Activated naive CD4-positive, alpha-beta T cell treated with anti-CD3 and anti-CD28 coated beads, Interleukin-2, amount 10 ng/mL, durations not matched to agents 7 days and 5 days (primary cell): ENCODE measurements around the gene MED27.

ENCODE experiments used
- CTCF ChIA-PET: fragments of 350-600 bp; sonication (Branson Sonifier 250); formaldehyde crosslinking; loops from one replicate; lab custom pipeline; 2021; ENCODE audit warnings: antibody characterized with exemption; lab: Charles Lee
- DNase-seq: peaks from one replicate; pipeline ENCODE4 v3.0.0-alpha.2; 2020
- H3K27ac Mint-ChIP-seq: one replicate; pipeline ENCODE4 v1.8.0; 2021; ENCODE audit warnings: mild to moderate bottlenecking, moderate library complexity, mixed read lengths
- H3K27me3 Mint-ChIP-seq: one replicate; pipeline ENCODE4 v1.8.0; 2021; ENCODE audit warnings: mild to moderate bottlenecking, mixed read lengths
- H3K36me3 Mint-ChIP-seq: one replicate; pipeline ENCODE4 v1.8.0; 2021; ENCODE audit warnings: mixed read lengths
- H3K4me1 Mint-ChIP-seq: one replicate; pipeline ENCODE4 v1.8.0; 2021; ENCODE audit warnings: mixed read lengths
- H3K4me3 Mint-ChIP-seq: one replicate; pipeline ENCODE4 v1.8.0; 2021; ENCODE audit warnings: mild to moderate bottlenecking, moderate library complexity, mixed read lengths
- H3K9me3 Mint-ChIP-seq: one replicate; pipeline ENCODE4 v1.8.0; 2021; ENCODE audit warnings: mixed read lengths

MED27 gene

GRCh38 chr9:132043708-132044107, 36.0 kb downstream of the MED27 start:
- H3K36me3 Mint-ChIP-seq: no peaks in the 10 kb centered on the region
- H3K27ac Mint-ChIP-seq: no peak overlapping the region
- no peak for DNase-seq
- no peaks in the 10 kb centered on the region for H3K4me1 Mint-ChIP-seq
- no peaks in the 10 kb centered on the region for H3K27me3 Mint-ChIP-seq
- CTCF ChIA-PET: no interaction called here
- no peaks in the 10 kb centered on the region for H3K9me3 Mint-ChIP-seq
- H3K4me3 Mint-ChIP-seq: no peak overlapping the region

GRCh38 chr9:132042324-132042723, 37.3 kb downstream of the MED27 start:
- no peak for DNase-seq

GRCh38 chr9:132041798-132042197, 37.9 kb downstream of the MED27 start:
- Mint-ChIP-seq H3K27ac (no peak overlapping the region), H3K9me3 (no peaks in the 10 kb centered on the region), H3K27me3 (no peaks in the 10 kb centered on the region), H3K36me3 (no peaks in the 10 kb centered on the region), H3K4me3 (no peak overlapping the region), H3K4me1 (no peaks in the 10 kb centered on the region)
- no peak for DNase-seq
- CTCF ChIA-PET: no interaction called here

More at GRCh38 chr9:132042324-132042723, 37.3 kb downstream of the MED27 start:
- H3K27me3 Mint-ChIP-seq: no peaks in the 10 kb centered on the region
- no peaks in the 10 kb centered on the region for H3K4me1 Mint-ChIP-seq
- H3K27ac Mint-ChIP-seq: no peak overlapping the region
- H3K9me3 Mint-ChIP-seq: no peaks in the 10 kb centered on the region
- H3K36me3 Mint-ChIP-seq: no peaks in the 10 kb centered on the region
- H3K4me3 Mint-ChIP-seq: no peak overlapping the region
- CTCF ChIA-PET: no interaction called here

GRCh38 chr9:132040808-132041207, 38.9 kb downstream of the MED27 start:
- Mint-ChIP-seq H3K4me1 (no peaks in the 10 kb centered on the region), H3K9me3 (no peaks in the 10 kb centered on the region), H3K36me3 (no peaks in the 10 kb centered on the region), H3K4me3 (no peak overlapping the region), H3K27ac (no peak overlapping the region), H3K27me3 (no peaks in the 10 kb centered on the region)
- no peak for DNase-seq
- CTCF ChIA-PET: no interaction called here

GRCh38 chr9:132040246-132040645, 39.4 kb downstream of the MED27 start:
- no peak for DNase-seq
- no peak overlapping the region for H3K4me3 Mint-ChIP-seq
- H3K36me3 Mint-ChIP-seq: no peaks in the 10 kb centered on the region
- no peak overlapping the region for H3K27ac Mint-ChIP-seq
- CTCF ChIA-PET: no interaction called here
- H3K4me1 Mint-ChIP-seq: no peaks in the 10 kb centered on the region
- H3K27me3 Mint-ChIP-seq: no peaks in the 10 kb centered on the region
- no peaks in the 10 kb centered on the region for H3K9me3 Mint-ChIP-seq

- CTCF ChIA-PET: interaction anchor here (0.8 kb wide), 1 partner anchor 63 kb away, joined by 3 read pairs; no protein-coding TSS in a partner anchor
- H3K4me1 Mint-ChIP-seq: no peaks in the 10 kb centered on the region
- H3K9me3 Mint-ChIP-seq: no peaks in the 10 kb centered on the region
- H3K27ac Mint-ChIP-seq: no peak overlapping the region
- DNase-seq: no peak
- H3K36me3 Mint-ChIP-seq: no peaks in the 10 kb centered on the region
- no peak overlapping the region for H3K4me3 Mint-ChIP-seq
- no peaks in the 10 kb centered on the region for H3K27me3 Mint-ChIP-seq
Observed at GRCh38 chr9:132039284-132039683, 40.4 kb downstream of the MED27 start.

GRCh38 chr9:132037458-132037857, 42.2 kb downstream of the MED27 start:
- DNase-seq: no peak
- Mint-ChIP-seq H3K4me3 (no peak overlapping the region), H3K4me1 (no peaks in the 10 kb centered on the region), H3K27me3 (no peaks in the 10 kb centered on the region), H3K9me3 (no peaks in the 10 kb centered on the region), H3K27ac (no peak overlapping the region), H3K36me3 (no peaks in the 10 kb centered on the region)
- CTCF ChIA-PET: interaction anchor here (0.6 to 0.8 kb wide), 2 partner anchors 24 to 202 kb away, joined by 3 read pairs; no protein-coding TSS in a partner anchor

GRCh38 chr9:132036521-132036920, 43.1 kb downstream of the MED27 start:
- Mint-ChIP-seq H3K4me1 (no peaks in the 10 kb centered on the region), H3K27ac (no peak overlapping the region)
- CTCF ChIA-PET: no interaction called here

GRCh38 chr9:132035679-132036078, 44.0 kb downstream of the MED27 start:
- Mint-ChIP-seq H3K27ac (no peak overlapping the region), H3K27me3 (no peaks in the 10 kb centered on the region), H3K4me1 (peaks cover under 1% of the 10 kb centered on the region), H3K36me3 (no peaks in the 10 kb centered on the region), H3K9me3 (no peaks in the 10 kb centered on the region), H3K4me3 (no peak overlapping the region)
- CTCF ChIA-PET: no interaction called here
- no peak for DNase-seq

More at GRCh38 chr9:132036521-132036920, 43.1 kb downstream of the MED27 start:
- no peaks in the 10 kb centered on the region for H3K27me3 Mint-ChIP-seq
- DNase-seq: no peak
- no peak overlapping the region for H3K4me3 Mint-ChIP-seq
- no peaks in the 10 kb centered on the region for H3K36me3 Mint-ChIP-seq
- no peaks in the 10 kb centered on the region for H3K9me3 Mint-ChIP-seq

GRCh38 chr9:132032238-132032950, 47.3 kb downstream of the MED27 start:
- no peak overlapping the region for H3K4me3 Mint-ChIP-seq
- CTCF ChIA-PET: no interaction called here
- H3K36me3 Mint-ChIP-seq: no peaks in the 10 kb centered on the region
- DNase-seq: no peak
- H3K27ac Mint-ChIP-seq: no peak overlapping the region
- peaks cover 3% of the 10 kb centered on the region for H3K4me1 Mint-ChIP-seq
- no peaks in the 10 kb centered on the region for H3K9me3 Mint-ChIP-seq
- no peaks in the 10 kb centered on the region for H3K27me3 Mint-ChIP-seq

GRCh38 chr9:132031467-132032237, 48.0 kb downstream of the MED27 start:
- no peak overlapping the region for H3K27ac Mint-ChIP-seq
- peaks cover 3% of the 10 kb centered on the region for H3K4me1 Mint-ChIP-seq
- CTCF ChIA-PET: no interaction called here
- H3K36me3 Mint-ChIP-seq: no peaks in the 10 kb centered on the region
- no peaks in the 10 kb centered on the region for H3K27me3 Mint-ChIP-seq
- DNase-seq: no peak
- no peaks in the 10 kb centered on the region for H3K9me3 Mint-ChIP-seq
- H3K4me3 Mint-ChIP-seq: no peak overlapping the region

- H3K4me3 Mint-ChIP-seq: no peak overlapping the region
- H3K9me3 Mint-ChIP-seq: no peaks in the 10 kb centered on the region
- no peaks in the 10 kb centered on the region for H3K27me3 Mint-ChIP-seq
- peaks cover 3% of the 10 kb centered on the region for H3K4me1 Mint-ChIP-seq
- no peaks in the 10 kb centered on the region for H3K36me3 Mint-ChIP-seq
- CTCF ChIA-PET: no interaction called here
- no peak overlapping the region for H3K27ac Mint-ChIP-seq
- DNase-seq: no peak
Observed at GRCh38 chr9:132030626-132031325, 48.9 kb downstream of the MED27 start.

GRCh38 chr9:132027752-132028663, 51.7 kb downstream of the MED27 start:
- Mint-ChIP-seq H3K4me3 (no peak overlapping the region), H3K27ac (no peak overlapping the region), H3K36me3 (no peaks in the 10 kb centered on the region), H3K27me3 (no peaks in the 10 kb centered on the region), H3K9me3 (no peaks in the 10 kb centered on the region), H3K4me1 (peaks cover 3% of the 10 kb centered on the region)
- CTCF ChIA-PET: no interaction called here
- no peak for DNase-seq
